Hair follicle dermal papilla cell (primary cell): ENCODE results near the gene CCDC15. TPM values are rescaled to one million over a fixed set of nuclear protein-coding genes. Genes with fewer than 3 reads are reported as not detected.

ENCODE experiments used
- total RNA-seq: library from RNA; depleted of rRNA; stranded (reverse); fragments of >200 nt; gene quantifications from 2 replicates; pipeline ENCODE4 v1.2.3, GENCODE V29; 2012

Gene CCDC15
- total RNA-seq: 1.6 TPM in 2 replicates

DNA sequence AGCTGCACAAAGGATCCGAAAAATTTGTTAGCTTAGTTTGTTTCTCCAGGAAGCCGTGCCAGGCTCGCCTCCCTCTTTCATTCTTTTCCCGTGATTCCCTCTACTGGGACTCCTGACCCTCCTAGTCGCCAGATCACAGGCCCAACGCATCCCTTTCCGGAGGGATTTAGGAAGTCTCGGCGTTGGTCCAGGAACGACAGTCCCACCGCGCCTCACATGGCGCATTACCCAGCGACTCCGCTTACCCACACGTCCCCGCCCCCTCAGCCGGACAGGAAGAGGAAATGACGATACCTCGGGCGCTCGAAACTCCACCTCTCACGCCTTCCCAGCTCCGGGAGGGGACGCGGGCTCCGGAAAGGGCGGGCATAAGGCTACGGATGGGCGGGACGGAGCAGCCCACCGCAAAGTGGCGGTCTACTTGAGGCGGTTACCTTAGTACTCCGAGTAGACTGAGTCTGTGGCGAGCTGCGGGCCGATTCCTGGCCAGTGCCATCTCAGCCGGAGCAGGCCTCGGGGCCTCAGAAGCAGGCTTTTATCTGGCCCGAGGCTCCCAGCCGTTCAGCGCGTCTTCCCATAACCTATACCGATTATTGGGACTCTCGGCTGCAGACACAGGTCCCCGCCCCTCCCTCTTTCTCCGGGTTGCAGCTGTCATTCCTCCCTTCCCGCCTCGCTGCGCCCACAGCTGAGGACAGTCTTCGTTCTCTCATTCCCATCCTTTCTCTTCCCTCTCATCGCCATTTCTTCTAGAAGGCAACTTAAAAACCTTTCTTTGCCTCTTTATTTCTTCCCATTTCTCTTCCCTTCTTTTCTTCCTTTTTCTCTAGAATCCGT lies at the start of gene CCDC15:
CCDC15 (plus strand) TSS at position 450 of the 837 bp plus-strand sequence. CDS start 531 bp downstream, outside the sequence.

GRCh38 chr11:124918950-124919349 lies 35.1 kb upstream of the CCDC15 start, which contains the start of gene HEPN1:
TSS of gene HEPN1 (plus strand) at chr11:124919250.

DNA sequence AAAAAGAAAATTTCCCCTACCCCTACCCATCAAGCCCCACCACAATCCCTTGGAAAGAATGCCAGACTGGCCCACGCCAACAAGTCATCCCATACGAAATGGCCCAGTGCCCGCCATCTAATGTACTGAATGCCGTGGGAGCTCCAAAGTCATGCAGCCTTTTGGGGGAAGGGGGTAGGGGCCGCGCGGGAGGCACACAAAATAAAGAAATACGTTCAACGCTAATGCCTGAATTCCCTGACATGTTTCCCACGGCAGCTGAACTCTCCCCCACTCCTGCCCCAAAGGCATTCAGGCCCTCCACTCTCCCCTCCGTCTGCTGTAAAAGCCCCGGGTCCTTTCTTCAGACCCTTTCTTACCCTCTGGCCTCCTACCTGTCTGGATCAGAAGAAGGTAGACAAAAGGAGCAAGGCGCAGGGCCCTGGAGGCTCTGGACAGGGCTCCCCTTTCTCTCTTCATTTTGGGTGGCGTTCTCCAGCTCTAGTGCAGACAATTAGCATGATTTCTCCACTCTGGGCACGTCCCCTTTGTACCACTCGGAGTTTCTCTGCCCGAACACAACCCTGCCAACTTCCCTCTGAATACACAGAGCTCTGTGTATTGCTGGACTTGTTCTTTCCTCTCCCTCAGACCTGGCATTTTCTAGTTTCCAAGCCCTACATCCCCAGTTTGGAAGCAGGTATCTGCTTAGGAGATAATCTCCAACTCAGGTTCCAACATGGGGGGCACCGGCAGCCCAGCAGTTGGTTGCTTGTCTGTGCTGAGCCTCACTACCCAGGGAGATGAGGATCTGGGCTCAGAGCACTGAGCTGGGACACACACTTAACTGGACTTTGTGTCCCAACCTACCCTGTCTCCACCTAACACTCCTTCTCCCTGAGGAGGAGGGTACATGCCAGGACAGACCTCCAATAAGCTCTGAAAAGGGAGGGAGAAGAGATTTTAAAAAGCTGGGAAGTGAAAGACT lies 18.2 kb upstream of the CCDC15 start, which contains the start of gene HEPACAM:
HEPACAM (minus strand) TSS at position 500 of the 967 bp plus-strand sequence; CDS start at position 459, 41 bp downstream.

GRCh38 chr11:125062931-125063428 lies 109.0 kb downstream of the CCDC15 start, which contains the start of gene SLC37A2:
TSS of gene SLC37A2 (plus strand) at chr11:125063305. CDS start at chr11:125063368, 63 bp downstream.

Other genes starting within 250 kb of the CCDC15 start
- not detected in 2 replicates for gene NRGN, start 214.3 kb upstream of the CCDC15 start, total RNA-seq
- not detected in 2 replicates for gene VSIG2, start 201.9 kb upstream of the CCDC15 start, total RNA-seq
- 0.61 TPM in 1 of 2 replicates, not detected in the other for gene ESAM, start 191.9 kb upstream of the CCDC15 start, total RNA-seq
- gene MSANTD2, start 153.8 kb upstream of the CCDC15 start, total RNA-seq: 10.6 and 13.0 TPM in 2 replicates
- gene ROBO3, start 88.8 kb upstream of the CCDC15 start, total RNA-seq: 20.3 and 31.0 TPM in 2 replicates
- gene ROBO4, start 56.3 kb upstream of the CCDC15 start, total RNA-seq: 1.1 and 1.3 TPM in 2 replicates
- gene HEPN1, start 35.0 kb upstream of the CCDC15 start, total RNA-seq: not detected in 2 replicates
- not detected in 2 replicates for gene HEPACAM, start 18.2 kb upstream of the CCDC15 start, total RNA-seq
- 0.49 and 0.81 TPM in 2 replicates for gene SLC37A2, start 109.1 kb downstream of the CCDC15 start, total RNA-seq
- gene TMEM218, start 157.4 kb downstream of the CCDC15 start, total RNA-seq: 16.9 and 18.3 TPM in 2 replicates
- 0.16 TPM in 1 of 2 replicates, not detected in the other for gene PKNOX2, start 210.5 kb downstream of the CCDC15 start, total RNA-seq